OCI-LY3 (cell line): ENCODE results near the gene S100A12.

ENCODE experiments used
- CTCF ChIP-seq: fragments of 200-600, 300-600 bp; sonication (generic); IDR thresholded peaks from 2 replicates; pipeline ENCODE4 v1.5.1; 2014; ENCODE audit warnings: antibody characterized with exemption, low read length, low read depth
- EZH2phosphoT487 ChIP-seq: fragments of 200-600 bp; shearing (Covaris generic); IDR thresholded peaks from 2 replicates; pipeline ENCODE4 v1.6.1; 2018; ENCODE audit warnings: antibody characterized with exemption, mixed run types, low read depth

GRCh38 chr1:153355445-153356071, 19.9 kb downstream of the S100A12 start:
- TF ChIP-seq CTCF (peak; percentile 92), EZH2phosphoT487 (no peak)
